ENCODE data around the gene LIX1L. TPM values are rescaled to one million over a fixed set of nuclear protein-coding genes. Genes with fewer than 3 reads are reported as not detected.
A peak's percentile ranks its signal among the peaks of the same experiment; 100 is the strongest.

LIX1L gene
- total and polyA plus RNA-seq, 2 of the 13 experiments (the other 11 are each of a cell fraction or from before 2014, with no cell fraction given), result 8.1 to 24.9 TPM

- TF ChIP-seq ZBTB44 (CRISPR knock-in tag; IDR thresholded peaks at IDR 0.05) (no peak), IRF1 (CRISPR knock-in tag; IDR thresholded peaks at IDR 0.05; ENCODE audit: low read depth) (no peak), ZFP36L1 (CRISPR knock-in tag; IDR thresholded peaks at IDR 0.05) (no peak), ZFAT (CRISPR knock-in tag; conservative IDR thresholded peaks at IDR 0.05) (no peak), MLLT10 (CRISPR knock-in tag; IDR thresholded peaks at IDR 0.05) (no peak), THYN1 (CRISPR knock-in tag; IDR thresholded peaks at IDR 0.05; ENCODE audit: borderline replicate concordance, low read depth) (no peak), RARA (CRISPR knock-in tag; IDR thresholded peaks at IDR 0.05) (peak; percentile 49; the same call in 1 of the 2 replicates), PAF1 (CRISPR knock-in tag; IDR thresholded peaks at IDR 0.05) (no peak), GATA4 (IDR thresholded peaks at IDR 0.05; ENCODE audit: borderline replicate concordance, low read depth) (no peak), ZBTB4 (CRISPR knock-in tag; IDR thresholded peaks at IDR 0.05; ENCODE audit: borderline replicate concordance) (no peak), CCDC6 (CRISPR knock-in tag; IDR thresholded peaks at IDR 0.05) (no peak), FOXA3 (CRISPR knock-in tag; IDR thresholded peaks at IDR 0.05) (peak; percentile 77; the same call in 1 of the 2 replicates), POLR2G (IDR thresholded peaks at IDR 0.05; ENCODE audit: low read depth, low read length) (no peak), ZNF878 (CRISPR knock-in tag; IDR thresholded peaks at IDR 0.05) (no peak), RFXAP (CRISPR knock-in tag; IDR thresholded peaks at IDR 0.05; ENCODE audit: borderline replicate concordance) (no peak), NCOA2 (CRISPR knock-in tag; IDR thresholded peaks at IDR 0.05) (peak; percentile 76)
- TF ChIP-seq, protein P1, sequence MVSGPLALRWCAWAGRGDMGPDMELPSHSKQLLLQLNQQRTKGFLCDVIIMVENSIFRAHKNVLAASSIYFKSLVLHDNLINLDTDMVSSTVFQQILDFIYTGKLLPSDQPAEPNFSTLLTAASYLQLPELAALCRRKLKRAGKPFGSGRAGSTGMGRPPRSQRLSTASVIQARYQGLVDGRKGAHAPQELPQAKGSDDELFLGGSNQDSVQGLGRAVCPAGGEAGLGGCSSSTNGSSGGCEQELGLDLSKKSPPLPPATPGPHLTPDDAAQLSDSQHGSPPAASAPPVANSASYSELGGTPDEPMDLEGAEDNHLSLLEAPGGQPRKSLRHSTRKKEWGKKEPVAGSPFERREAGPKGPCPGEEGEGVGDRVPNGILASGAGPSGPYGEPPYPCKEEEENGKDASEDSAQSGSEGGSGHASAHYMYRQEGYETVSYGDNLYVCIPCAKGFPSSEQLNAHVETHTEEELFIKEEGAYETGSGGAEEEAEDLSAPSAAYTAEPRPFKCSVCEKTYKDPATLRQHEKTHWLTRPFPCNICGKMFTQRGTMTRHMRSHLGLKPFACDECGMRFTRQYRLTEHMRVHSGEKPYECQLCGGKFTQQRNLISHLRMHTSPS (CRISPR knock-in tag; IDR thresholded peaks at IDR 0.05; ENCODE audit: low read depth), result peak; percentile 44; the same call in 1 of the 2 replicates
These were observed 14.8 kb upstream of the LIX1L start (continued) for GRCh38 chr1:145972580-145972979.

Data from HepG2 (cell line).